SK-N-SH (cell line): ENCODE measurements around the gene COG4. TPM values are rescaled to one million over a fixed set of nuclear protein-coding genes. Genes with fewer than 3 reads are reported as not detected.

Experiments
- CTCF ChIA-PET: fragments of 300-600, 350-600 bp; formaldehyde crosslinking; extraction: SDS; loops from one replicate; lab custom pipeline; 2021; lab: Yijun Ruan, JAX
- POLR2A ChIA-PET: fragments of 350-600 bp; sonication (Branson Sonifier 250); formaldehyde crosslinking; extraction: SDS; loops from one replicate; lab custom pipeline; 2020; ENCODE audit warnings: antibody characterized with exemption, inconsistent platforms; lab: Yijun Ruan, JAX
- DNase-seq: peaks from one replicate; pipeline ENCODE4 v3.0.0; 2012
- H2AFZ ChIP-seq: fragments of 200-600 bp; sonication (generic); 2 replicates; pipeline ENCODE4 v1.8.1; 2016; ENCODE audit warnings: antibody characterized with exemption, mild to moderate bottlenecking, low read depth
- H3F3A ChIP-seq: fragments of 200-600 bp; sonication (generic); replicated peaks from 2 replicates; pipeline ENCODE3; 2016; ENCODE audit warnings: antibody characterized with exemption, mild to moderate bottlenecking; ENCODE audit not compliant: insufficient read depth
- H3K27ac ChIP-seq, 2 experiments: fragments of 200-500 bp in 1 of 2; fragments of 200-600 bp in 1 of 2; sonication (Bioruptor generic) in 1 of 2; sonication (generic), shearing (Covaris generic) in 1 of 2; 2 replicates each; pipeline versions ENCODE4 v1.5.1 to v1.6.1; 2014 to 2016; ENCODE audit warnings: low read depth in 2 of 2, inconsistent platforms in 1 of 2, low read length in 1 of 2, mild to moderate bottlenecking in 1 of 2, mixed read lengths in 1 of 2
- H3K27me3 ChIP-seq: fragments of 200-600 bp; sonication (generic), shearing (Covaris generic); 2 replicates; pipeline ENCODE4 v1.6.1; 2016; ENCODE audit warnings: mixed run types; ENCODE audit not compliant: insufficient read depth
- H3K36me3 ChIP-seq, 2 experiments: fragments of 200-500 bp in 1 of 2; fragments of 200-600 bp in 1 of 2; sonication (Bioruptor generic) in 1 of 2; sonication (generic) in 1 of 2; replicated peaks in 1 of 2; 2 replicates each; pipeline versions ENCODE3 to v1.5.1; 2014 to 2016; ENCODE audit warnings: low read length in 1 of 2, mild to moderate bottlenecking in 1 of 2; ENCODE audit not compliant: insufficient read depth in 2 of 2, control insufficient read depth in 1 of 2
- H3K4me1 ChIP-seq, 2 experiments: fragments of 200-500 bp in 1 of 2; fragments of 200-600 bp in 1 of 2; sonication (Bioruptor generic) in 1 of 2; sonication (generic), shearing (Covaris generic) in 1 of 2; 2 replicates each; pipeline versions ENCODE4 v1.5.1 to v1.6.1; 2014 to 2016; ENCODE audit warnings: low read depth in 1 of 2, low read length in 1 of 2, mixed run types in 1 of 2; ENCODE audit not compliant: insufficient read depth in 2 of 2, control insufficient read depth in 1 of 2
- H3K4me2 ChIP-seq: fragments of 200-600 bp; sonication (generic), shearing (Covaris generic); 2 replicates; pipeline ENCODE4 v1.6.1; 2017; ENCODE audit warnings: mixed run types
- H3K4me3 ChIP-seq, 2 experiments: fragments of 200-500 bp in 1 of 2; fragments of 200-600 bp in 1 of 2; sonication (Bioruptor generic) in 1 of 2; sonication (generic), shearing (Covaris generic) in 1 of 2; 2 replicates each; pipeline versions ENCODE4 v1.5.1 to v1.8.1; 2014 to 2016; ENCODE audit warnings: low read depth in 2 of 2, inconsistent platforms in 1 of 2, low read length in 1 of 2, mild to moderate bottlenecking in 1 of 2, mixed read lengths in 1 of 2, moderate library complexity in 1 of 2
- H3K79me2 ChIP-seq: fragments of 200-600 bp; sonication (generic); 2 replicates; pipeline ENCODE4 v1.8.1; 2017; ENCODE audit warnings: mild to moderate bottlenecking; ENCODE audit not compliant: insufficient read depth
- H3K9ac ChIP-seq: fragments of 200-600 bp; sonication (generic); 2 replicates; pipeline ENCODE4 v1.6.1; 2017; ENCODE audit warnings: mixed run types
- H3K9me2 ChIP-seq: fragments of 200-600 bp; sonication (generic); 2 replicates; pipeline ENCODE4 v1.6.1; 2017; ENCODE audit warnings: mixed run types
- H3K9me3 ChIP-seq: fragments of 200-600 bp; sonication (generic); 2 replicates; pipeline ENCODE4 v1.6.1; 2017; ENCODE audit warnings: mixed run types, mild to moderate bottlenecking, moderate library complexity
- H4K20me1 ChIP-seq: fragments of 200-600 bp; sonication (generic); 2 replicates; pipeline ENCODE4 v1.6.1; 2017; ENCODE audit warnings: mild to moderate bottlenecking, mixed run types; ENCODE audit not compliant: insufficient read depth
- CHD2 ChIP-seq: fragments of 150-350 bp; IDR thresholded peaks from 2 replicates; pipeline ENCODE4 v1.6.1; 2018; ENCODE audit warnings: low read length; ENCODE audit not compliant: partially characterized antibody
- EZH2phosphoT487 ChIP-seq: fragments of 200-600 bp; sonication (generic); IDR thresholded peaks from 2 replicates; pipeline ENCODE4 v1.6.1; 2017; ENCODE audit warnings: low read depth, mixed run types, mild to moderate bottlenecking, antibody characterized with exemption, moderate library complexity, borderline replicate concordance
- GATA2 ChIP-seq: sonication (generic); formaldehyde crosslinking; IDR thresholded peaks from 2 replicates; pipeline ENCODE4 v1.5.0; 2020; ENCODE audit warnings: mild to moderate bottlenecking, missing genetic modification reagents
- JUND ChIP-seq: IDR thresholded peaks from 2 replicates; pipeline ENCODE4 v1.4.0; 2012
- MXI1 ChIP-seq: IDR thresholded peaks from 2 replicates; pipeline ENCODE4 v1.6.1; 2012; ENCODE audit warnings: mild to moderate bottlenecking, low read depth, low read length, improper control_type of control experiment
- NFIC ChIP-seq: IDR thresholded peaks from 2 replicates; pipeline ENCODE4 v1.4.0; 2012; ENCODE audit warnings: borderline replicate concordance
- NRF1 ChIP-seq: IDR thresholded peaks from 2 replicates; pipeline ENCODE4 v1.6.1; 2012; ENCODE audit warnings: low read depth, mild to moderate bottlenecking, low read length
- RFX5 ChIP-seq: IDR thresholded peaks from 2 replicates; pipeline ENCODE4 v1.6.1; 2012; ENCODE audit warnings: mild to moderate bottlenecking, improper control_type of control experiment, low read length
- RXRA ChIP-seq: IDR thresholded peaks from 2 replicates; pipeline ENCODE4 v1.4.0; 2012; ENCODE audit warnings: low read depth, mild to moderate bottlenecking, borderline replicate concordance
- TAF1 ChIP-seq: IDR thresholded peaks from 2 replicates; pipeline ENCODE4 v1.6.1; 2012; ENCODE audit warnings: low read depth, mild to moderate bottlenecking, low read length, moderate library complexity, borderline replicate concordance
- YY1 ChIP-seq: IDR thresholded peaks from 2 replicates; pipeline ENCODE4 v1.4.0; 2012; ENCODE audit warnings: low read depth, mild to moderate bottlenecking
- WGBS: methylation state at CpG from one replicate; pipeline ENCODE4 v1.1.6; 2017; ENCODE audit warnings: low lambda C conversion rate; 5-methylcytosine and 5-hydroxymethylcytosine counted together
- polyA plus RNA-seq, 3 experiments: library from polyadenylated mRNA; depleted of rRNA; stranded (reverse); fragments of >200 nt; gene quantifications; 2 replicates each; pipeline ENCODE4 v1.2.3, GENCODE V29; 2012
- TF ChIP-seq, protein P1 (sequence below): IDR thresholded peaks from 2 replicates; pipeline ENCODE4 v1.4.0; 2012; ENCODE audit warnings: low read depth, borderline replicate concordance
- TF ChIP-seq, protein P2 (sequence below): fragments of 200-600 bp; sonication (generic); IDR thresholded peaks from 2 replicates; pipeline ENCODE4 v1.6.1; 2017; ENCODE audit warnings: antibody characterized with exemption, mild to moderate bottlenecking, moderate library complexity
- TF ChIP-seq, protein P3 (sequence below): IDR thresholded peaks from 2 replicates; pipeline ENCODE4 v1.4.0; 2012; ENCODE audit warnings: low read depth, borderline replicate concordance
- TF ChIP-seq, protein P4 (sequence below): IDR thresholded peaks from 2 replicates; pipeline ENCODE4 v1.6.1; 2012; ENCODE audit warnings: mild to moderate bottlenecking, low read depth, low read length, moderate library complexity

Gene COG4
- polyA plus RNA-seq, 1 of the 3 experiments (the other 2 are of a cell fraction), result 54.4 TPM

DNA sequence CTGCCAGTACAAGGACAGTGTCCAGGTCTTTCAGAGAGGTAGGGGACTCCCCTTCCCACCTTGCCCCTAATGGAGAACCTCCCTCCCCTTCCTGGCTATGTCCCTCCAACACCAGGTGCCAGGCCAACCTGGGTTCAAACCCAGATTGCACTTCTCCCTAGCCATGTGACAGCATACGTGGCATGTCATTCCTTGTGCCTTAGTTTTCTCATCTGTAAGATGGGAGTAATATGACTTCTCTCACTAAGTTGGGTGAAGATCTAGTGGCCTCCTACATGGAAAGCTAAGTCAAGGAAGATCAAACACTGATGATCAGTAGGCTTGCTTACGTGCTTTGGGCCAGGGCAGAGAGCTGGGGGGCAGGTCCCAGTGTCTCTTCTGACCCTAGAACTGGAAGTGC is 60.1 kb downstream of the COG4 start:
- 100% methylated on average over 2 of the region's 2 CpGs for WGBS
- no peaks in the 10 kb centered on the region for H3F3A ChIP-seq
- no peak overlapping the region for H3K4me3 ChIP-seq
- H3K9me2 ChIP-seq, result no peaks in the 10 kb centered on the region
- ChIA-PET CTCF (interaction anchor here (1.5 to 1.7 kb wide), 2 partner anchors 8 to 10 kb away, joined by 5 read pairs; no protein-coding TSS in a partner anchor), POLR2A (no interaction called here)
- H3K9ac ChIP-seq, result no peak overlapping the region
- H3K9me3 ChIP-seq, result no peaks in the 10 kb centered on the region
- H3K27ac ChIP-seq, result no peak overlapping the region
- no peaks in the 10 kb centered on the region for H4K20me1 ChIP-seq
- no peak for DNase-seq
- H3K79me2 ChIP-seq, result no peaks in the 10 kb centered on the region
- no peak overlapping the region for H2AFZ ChIP-seq
- no peaks in the 10 kb centered on the region for H3K27me3 ChIP-seq
- H3K4me2 ChIP-seq, result no peak overlapping the region
- no peak for TF ChIP-seq TAF1
- TF ChIP-seq, protein P1, sequence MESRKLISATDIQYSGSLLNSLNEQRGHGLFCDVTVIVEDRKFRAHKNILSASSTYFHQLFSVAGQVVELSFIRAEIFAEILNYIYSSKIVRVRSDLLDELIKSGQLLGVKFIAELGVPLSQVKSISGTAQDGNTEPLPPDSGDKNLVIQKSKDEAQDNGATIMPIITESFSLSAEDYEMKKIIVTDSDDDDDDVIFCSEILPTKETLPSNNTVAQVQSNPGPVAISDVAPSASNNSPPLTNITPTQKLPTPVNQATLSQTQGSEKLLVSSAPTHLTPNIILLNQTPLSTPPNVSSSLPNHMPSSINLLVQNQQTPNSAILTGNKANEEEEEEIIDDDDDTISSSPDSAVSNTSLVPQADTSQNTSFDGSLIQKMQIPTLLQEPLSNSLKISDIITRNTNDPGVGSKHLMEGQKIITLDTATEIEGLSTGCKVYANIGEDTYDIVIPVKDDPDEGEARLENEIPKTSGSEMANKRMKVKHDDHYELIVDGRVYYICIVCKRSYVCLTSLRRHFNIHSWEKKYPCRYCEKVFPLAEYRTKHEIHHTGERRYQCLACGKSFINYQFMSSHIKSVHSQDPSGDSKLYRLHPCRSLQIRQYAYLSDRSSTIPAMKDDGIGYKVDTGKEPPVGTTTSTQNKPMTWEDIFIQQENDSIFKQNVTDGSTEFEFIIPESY, result no peak
- no peak for TF ChIP-seq YY1
- TF ChIP-seq RFX5, result no peak
- no peak for TF ChIP-seq MXI1
- no peak for TF ChIP-seq JUND
- TF ChIP-seq RXRA, result no peak
- TF ChIP-seq, protein P2, sequence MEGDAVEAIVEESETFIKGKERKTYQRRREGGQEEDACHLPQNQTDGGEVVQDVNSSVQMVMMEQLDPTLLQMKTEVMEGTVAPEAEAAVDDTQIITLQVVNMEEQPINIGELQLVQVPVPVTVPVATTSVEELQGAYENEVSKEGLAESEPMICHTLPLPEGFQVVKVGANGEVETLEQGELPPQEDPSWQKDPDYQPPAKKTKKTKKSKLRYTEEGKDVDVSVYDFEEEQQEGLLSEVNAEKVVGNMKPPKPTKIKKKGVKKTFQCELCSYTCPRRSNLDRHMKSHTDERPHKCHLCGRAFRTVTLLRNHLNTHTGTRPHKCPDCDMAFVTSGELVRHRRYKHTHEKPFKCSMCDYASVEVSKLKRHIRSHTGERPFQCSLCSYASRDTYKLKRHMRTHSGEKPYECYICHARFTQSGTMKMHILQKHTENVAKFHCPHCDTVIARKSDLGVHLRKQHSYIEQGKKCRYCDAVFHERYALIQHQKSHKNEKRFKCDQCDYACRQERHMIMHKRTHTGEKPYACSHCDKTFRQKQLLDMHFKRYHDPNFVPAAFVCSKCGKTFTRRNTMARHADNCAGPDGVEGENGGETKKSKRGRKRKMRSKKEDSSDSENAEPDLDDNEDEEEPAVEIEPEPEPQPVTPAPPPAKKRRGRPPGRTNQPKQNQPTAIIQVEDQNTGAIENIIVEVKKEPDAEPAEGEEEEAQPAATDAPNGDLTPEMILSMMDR, result no peak
- no peak for TF ChIP-seq CHD2
- no peak for TF ChIP-seq EZH2phosphoT487
- no peak for TF ChIP-seq NRF1
- H3K36me3 ChIP-seq, result no peaks in the 10 kb centered on the region
- peaks cover 0 to 7% of the 10 kb centered on the region in 2 experiments; a peak in 1 of 4 replicates for H3K4me1 ChIP-seq

DNA sequence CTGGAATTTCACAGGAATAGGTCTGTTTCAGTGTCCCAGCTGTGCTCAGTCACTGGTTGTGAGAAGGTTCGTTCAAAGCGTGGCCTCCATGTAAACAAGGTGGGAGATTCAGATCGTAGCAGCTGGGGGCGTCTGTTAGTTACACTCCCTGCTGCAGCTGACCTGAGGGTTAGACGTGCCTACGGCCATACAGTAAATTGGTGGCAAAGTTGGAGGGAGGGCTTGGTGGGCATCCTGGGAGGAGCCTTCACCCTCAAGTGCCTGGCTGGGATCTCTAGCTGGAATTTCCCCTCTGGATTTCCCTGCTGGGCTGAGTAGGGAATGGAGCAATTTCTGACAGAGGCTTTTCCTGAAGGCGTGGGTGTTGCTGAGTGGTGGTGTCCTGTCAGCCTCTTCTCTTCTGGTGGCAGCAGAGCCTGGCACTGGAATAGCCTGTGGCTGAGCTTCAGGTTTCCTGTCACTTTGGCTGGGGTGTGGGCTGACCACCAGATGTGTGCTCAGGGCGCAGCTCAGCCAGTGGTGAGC is 62.6 kb downstream of the COG4 start:
- Histone ChIP-seq H3K27me3 (no peaks in the 10 kb centered on the region), H3K9ac (no peak overlapping the region), H3K79me2 (no peaks in the 10 kb centered on the region), H4K20me1 (no peaks in the 10 kb centered on the region), H3K4me2 (no peak overlapping the region), H3K4me3 (no peak overlapping the region), H3K9me2 (no peaks in the 10 kb centered on the region), H3K9me3 (no peaks in the 10 kb centered on the region), H3F3A (no peaks in the 10 kb centered on the region), H3K4me1 (peaks cover 0 to 7% of the 10 kb centered on the region in 2 experiments; a peak in 1 of 4 replicates), H3K36me3 (no peaks in the 10 kb centered on the region), H3K27ac (no peak overlapping the region), H2AFZ (no peak overlapping the region)
- peak; percentile 65 for DNase-seq
- ChIA-PET POLR2A (interaction anchor here (0.8 kb wide), 1 partner anchor 79 kb away, joined by 4 read pairs; no protein-coding TSS in a partner anchor), CTCF (interaction anchor here (0.8 to 3.2 kb wide), 4 partner anchors 10 to 82 kb away, joined by 3 to 12 read pairs (median 4); no protein-coding TSS in a partner anchor)
- no CpG with 5 or more reads among the region's 8 CpGs for WGBS
- TF ChIP-seq MXI1, result peak; percentile 56; the same call in 1 of the 2 replicates
- TF ChIP-seq RXRA, result no peak
- TF ChIP-seq, protein P3, sequence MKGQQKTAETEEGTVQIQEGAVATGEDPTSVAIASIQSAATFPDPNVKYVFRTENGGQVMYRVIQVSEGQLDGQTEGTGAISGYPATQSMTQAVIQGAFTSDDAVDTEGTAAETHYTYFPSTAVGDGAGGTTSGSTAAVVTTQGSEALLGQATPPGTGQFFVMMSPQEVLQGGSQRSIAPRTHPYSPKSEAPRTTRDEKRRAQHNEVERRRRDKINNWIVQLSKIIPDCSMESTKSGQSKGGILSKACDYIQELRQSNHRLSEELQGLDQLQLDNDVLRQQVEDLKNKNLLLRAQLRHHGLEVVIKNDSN, result no peak
- TF ChIP-seq GATA2 (CRISPR knock-in tag), result no peak
- TF ChIP-seq, protein P2, result no peak
- TF ChIP-seq CHD2, result no peak
- TF ChIP-seq NFIC, result no peak
- TF ChIP-seq, protein P4, sequence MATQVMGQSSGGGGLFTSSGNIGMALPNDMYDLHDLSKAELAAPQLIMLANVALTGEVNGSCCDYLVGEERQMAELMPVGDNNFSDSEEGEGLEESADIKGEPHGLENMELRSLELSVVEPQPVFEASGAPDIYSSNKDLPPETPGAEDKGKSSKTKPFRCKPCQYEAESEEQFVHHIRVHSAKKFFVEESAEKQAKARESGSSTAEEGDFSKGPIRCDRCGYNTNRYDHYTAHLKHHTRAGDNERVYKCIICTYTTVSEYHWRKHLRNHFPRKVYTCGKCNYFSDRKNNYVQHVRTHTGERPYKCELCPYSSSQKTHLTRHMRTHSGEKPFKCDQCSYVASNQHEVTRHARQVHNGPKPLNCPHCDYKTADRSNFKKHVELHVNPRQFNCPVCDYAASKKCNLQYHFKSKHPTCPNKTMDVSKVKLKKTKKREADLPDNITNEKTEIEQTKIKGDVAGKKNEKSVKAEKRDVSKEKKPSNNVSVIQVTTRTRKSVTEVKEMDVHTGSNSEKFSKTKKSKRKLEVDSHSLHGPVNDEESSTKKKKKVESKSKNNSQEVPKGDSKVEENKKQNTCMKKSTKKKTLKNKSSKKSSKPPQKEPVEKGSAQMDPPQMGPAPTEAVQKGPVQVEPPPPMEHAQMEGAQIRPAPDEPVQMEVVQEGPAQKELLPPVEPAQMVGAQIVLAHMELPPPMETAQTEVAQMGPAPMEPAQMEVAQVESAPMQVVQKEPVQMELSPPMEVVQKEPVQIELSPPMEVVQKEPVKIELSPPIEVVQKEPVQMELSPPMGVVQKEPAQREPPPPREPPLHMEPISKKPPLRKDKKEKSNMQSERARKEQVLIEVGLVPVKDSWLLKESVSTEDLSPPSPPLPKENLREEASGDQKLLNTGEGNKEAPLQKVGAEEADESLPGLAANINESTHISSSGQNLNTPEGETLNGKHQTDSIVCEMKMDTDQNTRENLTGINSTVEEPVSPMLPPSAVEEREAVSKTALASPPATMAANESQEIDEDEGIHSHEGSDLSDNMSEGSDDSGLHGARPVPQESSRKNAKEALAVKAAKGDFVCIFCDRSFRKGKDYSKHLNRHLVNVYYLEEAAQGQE, result no peak
